Neuronal stem cell (in vitro differentiated cells): ENCODE results near the gene CCT6B.

Source experiments
- DNase-seq: peaks from one replicate; pipeline ENCODE4 v3.0.0-alpha.2; 2013; ENCODE audit warnings: low spot score
- H2AFZ ChIP-seq: one replicate; pipeline ENCODE4 v1.6.1; 2013; ENCODE audit warnings: mild to moderate bottlenecking, low read length, inconsistent platforms
- H2AK5ac ChIP-seq: 2 replicates; pipeline ENCODE4 v1.6.1; 2013; ENCODE audit warnings: low read depth, mild to moderate bottlenecking, inconsistent platforms, low read length, moderate library complexity, mixed read lengths
- H2BK120ac ChIP-seq: 2 replicates; pipeline ENCODE4 v1.6.1; 2013; ENCODE audit warnings: low read depth, mild to moderate bottlenecking, inconsistent platforms, low read length, moderate library complexity, mixed read lengths
- H2BK12ac ChIP-seq: one replicate; pipeline ENCODE4 v1.6.1; 2013; ENCODE audit warnings: low read length, inconsistent platforms
- H2BK15ac ChIP-seq: 2 replicates; pipeline ENCODE4 v1.6.1; 2013; ENCODE audit warnings: mild to moderate bottlenecking, low read length, inconsistent platforms, mixed read lengths
- H2BK5ac ChIP-seq: one replicate; pipeline ENCODE4 v1.6.1; 2013; ENCODE audit warnings: inconsistent platforms, mild to moderate bottlenecking, low read length, moderate library complexity
- H3K14ac ChIP-seq: one replicate; pipeline ENCODE4 v1.6.1; 2013; ENCODE audit warnings: low read length, inconsistent platforms
- H3K18ac ChIP-seq: 2 replicates; pipeline ENCODE4 v1.6.1; 2013; ENCODE audit warnings: low read length, inconsistent platforms
- H3K23ac ChIP-seq: 2 replicates; pipeline ENCODE4 v1.6.1; 2013; ENCODE audit warnings: low read depth, mild to moderate bottlenecking, mixed read lengths, low read length, inconsistent platforms; ENCODE audit not compliant: poor library complexity
- H3K27ac ChIP-seq: replicated peaks from 3 replicates; pipeline ENCODE4 v1.5.1; 2013; ENCODE audit warnings: low read length, inconsistent platforms
- H3K27me3 ChIP-seq, 3 experiments: 2 replicates each; pipeline ENCODE4 v1.6.1; 2013; ENCODE audit warnings: low read length in 3 of 3, mild to moderate bottlenecking in 2 of 3, inconsistent platforms in 1 of 3, low read depth in 1 of 3, mixed read lengths in 1 of 3, moderate library complexity in 1 of 3; ENCODE audit not compliant: control insufficient read depth in 3 of 3, insufficient read depth in 3 of 3
- H3K36me3 ChIP-seq, 2 donors: replicated peaks in 1 of 2; 2 replicates each; pipeline ENCODE4 v1.6.1; 2013; ENCODE audit warnings: low read length in 2 of 2; ENCODE audit not compliant: control insufficient read depth in 2 of 2, insufficient read depth in 2 of 2
- H3K4ac ChIP-seq: 2 replicates; pipeline ENCODE4 v1.6.1; 2013; ENCODE audit warnings: inconsistent platforms, mild to moderate bottlenecking, low read length, moderate library complexity
- H3K4me1 ChIP-seq, 2 donors: 1 replicate in 1 of 2; 2 replicates in 1 of 2; pipeline ENCODE4 v1.6.1; 2013; ENCODE audit warnings: low read length in 2 of 2, low read depth in 1 of 2; ENCODE audit not compliant: control insufficient read depth in 2 of 2, insufficient read depth in 1 of 2
- H3K4me2 ChIP-seq: one replicate; pipeline ENCODE4 v1.6.1; 2013; ENCODE audit warnings: mild to moderate bottlenecking, low read length, inconsistent platforms; ENCODE audit not compliant: insufficient read depth, poor library complexity, severe bottlenecking
- H3K4me3 ChIP-seq, 2 donors: 2 replicates each; pipeline ENCODE4 v1.5.1; 2013; ENCODE audit warnings: low read length in 2 of 2, mild to moderate bottlenecking in 2 of 2, inconsistent platforms in 1 of 2, moderate library complexity in 1 of 2
- H3K79me1 ChIP-seq: one replicate; pipeline ENCODE4 v1.6.1; 2013; ENCODE audit warnings: low read depth, mild to moderate bottlenecking, inconsistent platforms, low read length, moderate library complexity
- H3K9ac ChIP-seq: one replicate; pipeline ENCODE4 v1.6.1; 2013; ENCODE audit warnings: mild to moderate bottlenecking, low read depth, low read length, inconsistent platforms; ENCODE audit not compliant: poor library complexity
- H3K9me3 ChIP-seq, 2 donors: replicated peaks in 1 of 2; 2 replicates each; pipeline versions ENCODE3 to v1.6.1; 2013; ENCODE audit warnings: low read length in 2 of 2, mild to moderate bottlenecking in 2 of 2, inconsistent platforms in 1 of 2, low read depth in 1 of 2, mixed read lengths in 1 of 2, moderate library complexity in 1 of 2; ENCODE audit not compliant: control insufficient read depth in 2 of 2, insufficient read depth in 1 of 2
- H4K8ac ChIP-seq: one replicate; pipeline ENCODE4 v1.6.1; 2013; ENCODE audit warnings: low read depth, mild to moderate bottlenecking, inconsistent platforms, low read length, moderate library complexity
- H4K91ac ChIP-seq: one replicate; pipeline ENCODE4 v1.6.1; 2013; ENCODE audit warnings: low read length, low read depth, mild to moderate bottlenecking, inconsistent platforms; ENCODE audit not compliant: poor library complexity
- WGBS, 2 donors: extraction: QIAGEN DNeasy Blood & Tissue Kit; methylation state at CpG; one replicate each; pipeline ENCODE4 v1.1.7; 2013; ENCODE audit warnings: missing lambda C conversion rate in 2 of 2, mixed read lengths in 1 of 2; ENCODE audit not compliant: insufficient read length in 2 of 2, insufficient replicate concordance in 1 of 2; ENCODE audit errors: extremely low coverage in 2 of 2; 5-methylcytosine and 5-hydroxymethylcytosine counted together

The CCT6B gene

GRCh38 chr17:34996422-34997285, 35.4 kb upstream of the CCT6B start:
- no peak overlapping the region for H3K4me3 ChIP-seq
- no peak overlapping the region for H2BK5ac ChIP-seq
- H2BK12ac ChIP-seq, result no peak overlapping the region
- no peaks in the 10 kb centered on the region for H3K27me3 ChIP-seq
- H3K36me3 ChIP-seq, result peaks cover 85 to 96% of the 10 kb centered on the region in 2 donors
- no peak overlapping the region for H4K8ac ChIP-seq
- H2BK120ac ChIP-seq, result no peak overlapping the region
- H3K9ac ChIP-seq, result no peak overlapping the region
- H2AFZ ChIP-seq, result no peak overlapping the region
- H4K91ac ChIP-seq, result no peak overlapping the region
- H3K79me1 ChIP-seq, result no peaks in the 10 kb centered on the region
- no CpG with 5 or more reads among the region's 3 CpGs for WGBS, 2 donors
- H2BK15ac ChIP-seq, result no peak overlapping the region
- no peak overlapping the region for H3K4ac ChIP-seq
- no peak overlapping the region for H3K4me2 ChIP-seq
- no peak for DNase-seq
- H3K23ac ChIP-seq, result no peak overlapping the region
- no peak overlapping the region for H3K18ac ChIP-seq
- H3K9me3 ChIP-seq, result no peaks in the 10 kb centered on the region
- no peak overlapping the region for H3K27ac ChIP-seq
- no peaks in the 10 kb centered on the region for H3K4me1 ChIP-seq
- no peak overlapping the region for H2AK5ac ChIP-seq
- H3K14ac ChIP-seq, result no peak overlapping the region

GRCh38 chr17:34993031-34993430, 31.8 kb upstream of the CCT6B start:
- Histone ChIP-seq H3K9me3 (no peaks in the 10 kb centered on the region), H3K4me1 (no peaks in the 10 kb centered on the region), H3K79me1 (no peaks in the 10 kb centered on the region), H3K4me2 (no peak overlapping the region), H3K4ac (no peak overlapping the region), H3K14ac (no peak overlapping the region), H3K23ac (no peak overlapping the region), H3K27me3 (no peaks in the 10 kb centered on the region), H3K18ac (no peak overlapping the region), H2AK5ac (no peak overlapping the region), H2BK12ac (no peak overlapping the region), H2BK5ac (no peak overlapping the region), H4K8ac (no peak overlapping the region), H3K4me3 (no peak overlapping the region), H2BK120ac (no peak overlapping the region), H3K36me3 (peaks cover 84 to 100% of the 10 kb centered on the region in 2 donors), H4K91ac (no peak overlapping the region), H2AFZ (no peak overlapping the region), H2BK15ac (no peak overlapping the region), H3K27ac (no peak overlapping the region), H3K9ac (no peak overlapping the region)
- WGBS, 2 donors, result no CpG with 5 or more reads among the region's 2 CpGs
- no peak for DNase-seq

- no CpG with 5 or more reads among the region's 3 CpGs for WGBS, 2 donors
- peaks cover 74 to 97% of the 10 kb centered on the region in 2 donors for H3K36me3 ChIP-seq
Measured at GRCh38 chr17:34991606-34992005, 30.3 kb upstream of the CCT6B start.

GRCh38 chr17:34990921-34991365, 29.7 kb upstream of the CCT6B start:
- no peak overlapping the region for H2BK12ac ChIP-seq
- no peaks in the 10 kb centered on the region for H3K79me1 ChIP-seq
- no peak overlapping the region for H3K9ac ChIP-seq
- no peak overlapping the region for H3K18ac ChIP-seq
- H3K4me3 ChIP-seq, result no peak overlapping the region
- no peak overlapping the region for H2BK5ac ChIP-seq
- H4K91ac ChIP-seq, result no peak overlapping the region
- no peak overlapping the region for H2AK5ac ChIP-seq
- no peak overlapping the region for H2BK15ac ChIP-seq
- H3K27ac ChIP-seq, result no peak overlapping the region
- no peak overlapping the region for H2BK120ac ChIP-seq
- H4K8ac ChIP-seq, result no peak overlapping the region
- WGBS, 2 donors, result no CpG with 5 or more reads among the region's 6 CpGs
- H3K4me1 ChIP-seq, result no peaks in the 10 kb centered on the region
- H3K9me3 ChIP-seq, result no peaks in the 10 kb centered on the region
- no peak overlapping the region for H3K14ac ChIP-seq
- no peak for DNase-seq
- no peak overlapping the region for H3K23ac ChIP-seq
- no peak overlapping the region for H3K4me2 ChIP-seq
- peaks cover 70 to 97% of the 10 kb centered on the region in 2 donors for H3K36me3 ChIP-seq
- H2AFZ ChIP-seq, result no peak overlapping the region
- H3K4ac ChIP-seq, result no peak overlapping the region
- no peaks in the 10 kb centered on the region for H3K27me3 ChIP-seq

More at GRCh38 chr17:34991606-34992005, 30.3 kb upstream of the CCT6B start:
- Histone ChIP-seq H3K4ac (no peak overlapping the region), H3K23ac (no peak overlapping the region), H4K8ac (no peak overlapping the region), H4K91ac (no peak overlapping the region), H3K9ac (no peak overlapping the region), H2BK15ac (no peak overlapping the region), H2BK12ac (no peak overlapping the region), H2AK5ac (no peak overlapping the region), H2AFZ (no peak overlapping the region), H2BK120ac (no peak overlapping the region), H3K4me1 (no peaks in the 10 kb centered on the region), H3K27me3 (no peaks in the 10 kb centered on the region), H3K79me1 (no peaks in the 10 kb centered on the region), H3K18ac (no peak overlapping the region), H2BK5ac (no peak overlapping the region), H3K27ac (no peak overlapping the region), H3K4me3 (no peak overlapping the region), H3K14ac (no peak overlapping the region), H3K4me2 (no peak overlapping the region), H3K9me3 (no peaks in the 10 kb centered on the region)
- no peak for DNase-seq
